Erythroblast (primary cell): ENCODE measurements around the gene CAV1.

Experiments
- GATA1 ChIP-seq: IDR thresholded peaks from 2 replicates; pipeline ENCODE4 v1.6.1; 2011; ENCODE audit warnings: low read depth, mild to moderate bottlenecking, control low read depth, low read length, moderate library complexity
- POLR2A ChIP-seq: IDR thresholded peaks from 2 replicates; pipeline ENCODE4 v1.6.1; 2011; ENCODE audit warnings: mild to moderate bottlenecking, low read length

- TF ChIP-seq POLR2A (no peak), GATA1 (no peak)
These were observed 41.1 kb downstream of the CAV1 start for GRCh38 chr7:116565981-116566380.
